Astrocyte of the cerebellum (primary cell): ENCODE data around the gene FOXJ1.

Experiments used
- DNase-seq: peaks from one replicate; pipeline ENCODE4 v3.0.0-alpha.2; 2011; ENCODE audit warnings: low read depth
- H3K4me3 ChIP-seq: 2 replicates; pipeline ENCODE4 v1.5.1; 2011; ENCODE audit warnings: mild to moderate bottlenecking, low read depth, low read length, moderate library complexity
- CTCF ChIP-seq: IDR thresholded peaks from 2 replicates; pipeline ENCODE4 v1.5.1; 2012; ENCODE audit warnings: low read length, low read depth, moderate library complexity, mild to moderate bottlenecking; ENCODE audit errors: missing control alignments
- in situ Hi-C: cut with HindIII; loops from 2 replicates; pipeline ENCODE4 v1.10.0; 2017; ENCODE audit warnings: low sequenced_read_pairs

Gene FOXJ1

GRCh38 chr17:76138896-76139752 is 1.9 kb downstream of the FOXJ1 start:
- in situ Hi-C loops, result no loop called here
- no peak overlapping the region for H3K4me3 ChIP-seq
- no peak for DNase-seq
- no peak for TF ChIP-seq CTCF

GRCh38 chr17:76138234-76138895 is 2.7 kb downstream of the FOXJ1 start:
- DNase-seq, result no peak
- in situ Hi-C loops, result no loop called here

GRCh38 chr17:76137351-76138233 is 3.5 kb downstream of the FOXJ1 start:
- TF ChIP-seq CTCF, result no peak
- no peak for DNase-seq
- in situ Hi-C loops, result no loop called here
- H3K4me3 ChIP-seq, result no peak overlapping the region

More at GRCh38 chr17:76138234-76138895, 2.7 kb downstream of the FOXJ1 start:
- TF ChIP-seq CTCF, result no peak
- no peak overlapping the region for H3K4me3 ChIP-seq

GRCh38 chr17:76137001-76137350 is 4.1 kb downstream of the FOXJ1 start:
- H3K4me3 ChIP-seq, result no peak overlapping the region
- in situ Hi-C loops, result no loop called here
- no peak for TF ChIP-seq CTCF
- no peak for DNase-seq

GRCh38 chr17:76136276-76137000 is 4.6 kb downstream of the FOXJ1 start:
- no peak overlapping the region for H3K4me3 ChIP-seq
- in situ Hi-C loops, result no loop called here
- TF ChIP-seq CTCF, result no peak
- no peak for DNase-seq

- in situ Hi-C loops, result no loop called here
- DNase-seq, result no peak
- no peak overlapping the region for H3K4me3 ChIP-seq
- TF ChIP-seq CTCF, result no peak
These were observed 5.2 kb downstream of the FOXJ1 start for GRCh38 chr17:76135810-76136188.
